ENCODE data around the gene OR1B1.

GRCh38 chr9:122614362-122614761 lies 43.1 kb downstream of the OR1B1 start, which contains the start of gene OR1Q1:
- TF ChIP-seq POLR2A (IDR thresholded peaks at IDR 0.05) (no peak), CTCF (IDR thresholded peaks at IDR 0.05) (no peak)

Measured in transverse colon (tissue), 3 donors.